ENCODE measurements around the gene MS4A6E. TPM values are rescaled to one million over a fixed set of nuclear protein-coding genes. Genes with fewer than 3 reads are reported as not detected.

Gene MS4A6E
- total RNA-seq, 1 experiment from 2014 or later, result not detected

DNA sequence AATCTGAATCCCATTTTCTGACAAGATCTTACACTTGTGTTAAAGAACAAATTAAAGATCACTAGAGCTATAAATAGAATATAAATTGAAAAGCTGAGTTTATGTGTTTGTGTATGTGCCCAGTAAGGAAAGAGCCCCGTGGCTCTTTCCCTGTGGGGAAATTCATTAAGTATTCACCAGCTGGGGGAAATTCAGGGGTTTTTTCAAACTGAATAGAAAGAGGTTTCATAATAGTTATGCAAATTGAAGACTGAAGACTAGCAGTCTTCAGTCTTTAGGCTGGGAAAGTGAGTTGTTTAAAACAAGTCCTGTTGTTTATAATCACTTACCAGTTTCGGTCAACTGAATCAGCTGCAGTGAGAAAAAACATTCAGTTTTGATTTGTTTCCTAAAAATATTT, 40.0 kb downstream of the MS4A6E start:
- Mint-ChIP-seq H3K27ac (ENCODE audit: unreplicated experiment) (no peak overlapping the region), H3K27me3 (ENCODE audit: unreplicated experiment) (peaks cover 23% of the 10 kb centered on the region), H3K4me1 (ENCODE audit: low read depth, unreplicated experiment) (peaks cover 19% of the 10 kb centered on the region), H3K36me3 (ENCODE audit: insufficient read depth, unreplicated experiment) (no peaks in the 10 kb centered on the region), H3K4me3 (ENCODE audit: low read depth, unreplicated experiment) (no peak overlapping the region), H3K9me3 (ENCODE audit: low read depth, unreplicated experiment) (no peaks in the 10 kb centered on the region)
- no peak for DNase-seq
- intact Hi-C loops (cut with micrococcal nuclease; ENCODE audit: unreplicated experiment), result no loop called here
- BruUV-seq (replicated peaks), result no TSS peak
- TF ChIP-seq, protein P1, sequence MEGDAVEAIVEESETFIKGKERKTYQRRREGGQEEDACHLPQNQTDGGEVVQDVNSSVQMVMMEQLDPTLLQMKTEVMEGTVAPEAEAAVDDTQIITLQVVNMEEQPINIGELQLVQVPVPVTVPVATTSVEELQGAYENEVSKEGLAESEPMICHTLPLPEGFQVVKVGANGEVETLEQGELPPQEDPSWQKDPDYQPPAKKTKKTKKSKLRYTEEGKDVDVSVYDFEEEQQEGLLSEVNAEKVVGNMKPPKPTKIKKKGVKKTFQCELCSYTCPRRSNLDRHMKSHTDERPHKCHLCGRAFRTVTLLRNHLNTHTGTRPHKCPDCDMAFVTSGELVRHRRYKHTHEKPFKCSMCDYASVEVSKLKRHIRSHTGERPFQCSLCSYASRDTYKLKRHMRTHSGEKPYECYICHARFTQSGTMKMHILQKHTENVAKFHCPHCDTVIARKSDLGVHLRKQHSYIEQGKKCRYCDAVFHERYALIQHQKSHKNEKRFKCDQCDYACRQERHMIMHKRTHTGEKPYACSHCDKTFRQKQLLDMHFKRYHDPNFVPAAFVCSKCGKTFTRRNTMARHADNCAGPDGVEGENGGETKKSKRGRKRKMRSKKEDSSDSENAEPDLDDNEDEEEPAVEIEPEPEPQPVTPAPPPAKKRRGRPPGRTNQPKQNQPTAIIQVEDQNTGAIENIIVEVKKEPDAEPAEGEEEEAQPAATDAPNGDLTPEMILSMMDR (IDR thresholded peaks at IDR 0.05; ENCODE audit: unreplicated experiment), result no peak
- CTCF ChIA-PET, result no interaction called here

DNA sequence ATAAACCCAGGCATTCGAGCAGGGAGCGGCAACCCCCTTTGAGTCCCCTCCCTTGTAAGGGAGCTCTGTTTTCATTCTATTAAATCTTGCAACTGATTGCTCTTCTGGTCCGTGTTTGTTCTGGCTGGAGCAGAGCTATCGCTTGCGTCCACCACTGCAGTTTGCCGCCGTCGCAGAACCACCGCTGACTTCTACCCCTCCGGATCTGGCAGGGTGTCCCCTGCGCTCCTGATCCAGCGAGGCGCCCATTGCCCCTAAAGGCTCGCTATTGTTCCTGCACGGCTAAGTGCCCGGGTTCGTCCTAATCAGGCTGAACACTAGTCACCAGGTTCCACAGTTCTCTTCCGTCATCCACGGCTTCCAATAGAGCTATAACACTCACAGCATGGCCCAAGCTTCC, 40.8 kb downstream of the MS4A6E start:
- Mint-ChIP-seq H3K4me3 (ENCODE audit: low read depth, unreplicated experiment) (no peak overlapping the region), H3K9me3 (ENCODE audit: low read depth, unreplicated experiment) (no peaks in the 10 kb centered on the region), H3K27ac (ENCODE audit: unreplicated experiment) (no peak overlapping the region), H3K4me1 (ENCODE audit: low read depth, unreplicated experiment) (peaks cover 19% of the 10 kb centered on the region), H3K27me3 (ENCODE audit: unreplicated experiment) (peaks cover 23% of the 10 kb centered on the region), H3K36me3 (ENCODE audit: insufficient read depth, unreplicated experiment) (no peaks in the 10 kb centered on the region)
- TF ChIP-seq, protein P1 (IDR thresholded peaks at IDR 0.05; ENCODE audit: unreplicated experiment), result no peak
- intact Hi-C loops (cut with micrococcal nuclease; ENCODE audit: unreplicated experiment), result no loop called here
- CTCF ChIA-PET, result no interaction called here
- DNase-seq, result no peak
- BruUV-seq (replicated peaks), result no TSS peak

DNA sequence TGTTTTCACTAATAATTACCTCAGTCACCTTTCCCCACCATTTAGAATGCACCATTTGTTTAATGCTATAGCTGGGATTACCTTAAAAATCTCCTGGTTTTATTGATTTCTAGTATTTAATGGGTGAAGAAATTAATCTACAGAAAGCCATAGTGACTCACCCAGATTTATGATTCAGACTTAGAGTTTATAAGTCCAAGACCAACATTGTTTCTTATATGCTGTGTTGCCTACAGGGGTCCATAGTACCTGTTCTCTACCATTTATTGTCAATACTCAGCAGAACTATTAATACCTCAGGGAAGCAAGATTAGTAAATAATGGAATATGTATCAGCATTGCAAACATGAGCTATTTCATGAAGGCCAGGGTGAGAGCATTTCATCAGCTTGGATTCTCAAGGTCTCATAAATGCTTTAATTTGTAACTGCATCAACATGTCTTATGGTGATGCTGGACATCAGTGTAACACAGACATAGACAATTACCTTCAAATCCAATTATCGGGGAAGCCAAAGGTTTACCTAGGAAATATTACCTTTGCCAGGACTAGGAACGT, 43.3 kb downstream of the MS4A6E start:
- H3K27me3 Mint-ChIP-seq (ENCODE audit: unreplicated experiment), result peaks cover 2% of the 10 kb centered on the region
- H3K36me3 Mint-ChIP-seq (ENCODE audit: insufficient read depth, unreplicated experiment), result no peaks in the 10 kb centered on the region
- peak overlapping the region; percentile 19 for H3K27ac Mint-ChIP-seq (ENCODE audit: unreplicated experiment)
- peaks cover 19% of the 10 kb centered on the region for H3K4me1 Mint-ChIP-seq (ENCODE audit: low read depth, unreplicated experiment)
- H3K9me3 Mint-ChIP-seq (ENCODE audit: low read depth, unreplicated experiment), result no peaks in the 10 kb centered on the region
- no peak for DNase-seq
- no TSS peak for BruUV-seq (replicated peaks)
- intact Hi-C loops (cut with micrococcal nuclease; ENCODE audit: unreplicated experiment), result loop anchor here (5.0 kb wide), 1 partner anchor 97 kb away; no protein-coding TSS in a partner anchor
- TF ChIP-seq, protein P1 (IDR thresholded peaks at IDR 0.05; ENCODE audit: unreplicated experiment), result no peak
- H3K4me3 Mint-ChIP-seq (ENCODE audit: low read depth, unreplicated experiment), result peak overlapping the region; percentile 7
- CTCF ChIA-PET, result interaction anchor here (0.9 kb wide), 1 partner anchor 104 kb away, joined by 3 read pairs; no protein-coding TSS in a partner anchor

GRCh38 chr11:60370811-60371298, 43.8 kb downstream of the MS4A6E start:
- no peaks in the 10 kb centered on the region for H3K9me3 Mint-ChIP-seq (ENCODE audit: low read depth, unreplicated experiment)
- DNase-seq, result no peak
- BruUV-seq (replicated peaks), result no TSS peak
- H3K4me1 Mint-ChIP-seq (ENCODE audit: low read depth, unreplicated experiment), result peaks cover 19% of the 10 kb centered on the region
- no peaks in the 10 kb centered on the region for H3K27me3 Mint-ChIP-seq (ENCODE audit: unreplicated experiment)
- intact Hi-C loops (cut with micrococcal nuclease; ENCODE audit: unreplicated experiment), result loop anchor here (5.0 kb wide), 1 partner anchor 96 kb away; no protein-coding TSS in a partner anchor
- no peaks in the 10 kb centered on the region for H3K36me3 Mint-ChIP-seq (ENCODE audit: insufficient read depth, unreplicated experiment)
- peak overlapping the region; percentile 7 for H3K4me3 Mint-ChIP-seq (ENCODE audit: low read depth, unreplicated experiment)
- TF ChIP-seq, protein P1 (IDR thresholded peaks at IDR 0.05; ENCODE audit: unreplicated experiment), result no peak
- H3K27ac Mint-ChIP-seq (ENCODE audit: unreplicated experiment), result peak overlapping the region; percentile 19
- CTCF ChIA-PET, result interaction anchor here (0.9 kb wide), 1 partner anchor 105 kb away, joined by 3 read pairs; no protein-coding TSS in a partner anchor
